ENCODE data around the gene ELFN2.
"Not testable (repeated sequence)": the region's sequence is repeated elsewhere in the genome, so short reads cannot be mapped to it uniquely, and the experiment has no call there.

The ELFN2 gene

GRCh38 chr22:37340331-37341262 lies 86.7 kb downstream of the ELFN2 start:
- no peak for DNase-seq (ENCODE audit: extremely low read depth in 1 of 2, low read depth in 1 of 2)

- DNase-seq (ENCODE audit: extremely low read depth in 1 of 2, low read depth in 1 of 2) = no peak
Observed at GRCh38 chr22:37338539-37339246, 88.6 kb downstream of the ELFN2 start.

- no peak for DNase-seq (ENCODE audit: extremely low read depth in 1 of 2, low read depth in 1 of 2)
Observed at GRCh38 chr22:37337204-37337943, 89.9 kb downstream of the ELFN2 start.

- DNase-seq (ENCODE audit: extremely low read depth in 1 of 2, low read depth in 1 of 2) = no peak
Observed at GRCh38 chr22:37336579-37336978, 90.7 kb downstream of the ELFN2 start.

- no peak for DNase-seq (ENCODE audit: extremely low read depth in 1 of 2, low read depth in 1 of 2)
Observed at GRCh38 chr22:37335806-37336199, 91.5 kb downstream of the ELFN2 start.

GRCh38 chr22:37334859-37335805 lies 92.1 kb downstream of the ELFN2 start:
- DNase-seq (ENCODE audit: extremely low read depth in 1 of 2, low read depth in 1 of 2) = no peak

GRCh38 chr22:37334461-37334858 lies 92.8 kb downstream of the ELFN2 start:
- DNase-seq (ENCODE audit: extremely low read depth in 1 of 2, low read depth in 1 of 2) = no peak

GRCh38 chr22:37333724-37334460 lies 93.4 kb downstream of the ELFN2 start:
- DNase-seq (ENCODE audit: extremely low read depth in 1 of 2, low read depth in 1 of 2) = no peak

- no peak for DNase-seq (ENCODE audit: extremely low read depth in 1 of 2, low read depth in 1 of 2)
Observed at GRCh38 chr22:37331856-37332536, 95.3 kb downstream of the ELFN2 start.

- no peak for DNase-seq (ENCODE audit: extremely low read depth in 1 of 2, low read depth in 1 of 2)
Observed at GRCh38 chr22:37331034-37331428, 96.2 kb downstream of the ELFN2 start.

- peak in 1 of 2 donors; percentile 45 for DNase-seq (ENCODE audit: extremely low read depth in 1 of 2, low read depth in 1 of 2)
Observed at GRCh38 chr22:37330200-37331033, 96.9 kb downstream of the ELFN2 start.

- no peak for DNase-seq (ENCODE audit: extremely low read depth in 1 of 2, low read depth in 1 of 2)
Observed at GRCh38 chr22:37329238-37330140, 97.8 kb downstream of the ELFN2 start.

- DNase-seq (ENCODE audit: extremely low read depth in 1 of 2, low read depth in 1 of 2) = not testable (repeated sequence)
Observed at GRCh38 chr22:37328538-37329237, 98.6 kb downstream of the ELFN2 start.

GRCh38 chr22:37328017-37328416 lies 99.3 kb downstream of the ELFN2 start:
- DNase-seq (ENCODE audit: extremely low read depth in 1 of 2, low read depth in 1 of 2) = no peak

- DNase-seq (ENCODE audit: extremely low read depth in 1 of 2, low read depth in 1 of 2) = no peak
Observed at GRCh38 chr22:37326726-37327125, 100.6 kb downstream of the ELFN2 start.

GRCh38 chr22:37325039-37325395 lies 102.3 kb downstream of the ELFN2 start:
- no peak for DNase-seq (ENCODE audit: extremely low read depth in 1 of 2, low read depth in 1 of 2)
